ENCODE results near the gene HDAC4. TPM values are rescaled to one million over a fixed set of nuclear protein-coding genes. Genes with fewer than 3 reads are reported as not detected.
A peak's percentile ranks its signal among the peaks of the same experiment; 100 is the strongest.

The HDAC4 gene
- total RNA-seq, 2 donors from 2014 or later, result 22.3 to 48.6 TPM

- no peak overlapping the region for H3K4me3 Mint-ChIP-seq
Observed at GRCh38 chr2:239119346-239120126, 281.3 kb downstream of the HDAC4 start.

GRCh38 chr2:239118675-239119211, 282.1 kb downstream of the HDAC4 start:
- ATAC-seq, result peak; percentile 56 to 68
- Mint-ChIP-seq H3K36me3 (no peaks in the 10 kb centered on the region), H3K27me3 (peaks cover 0 to 4% of the 10 kb centered on the region in 2 donors), H3K27ac (no peak overlapping the region), H3K4me3 (no peak overlapping the region), H3K4me1 (ENCODE audit: low read depth in 2 of 2) (peaks cover 25 to 29% of the 10 kb centered on the region in 2 donors), H3K9me3 (no peaks in the 10 kb centered on the region)
- DNase-seq (ENCODE audit: low spot score), result no peak

More at GRCh38 chr2:239119346-239120126, 281.3 kb downstream of the HDAC4 start:
- Mint-ChIP-seq H3K27ac (no peak overlapping the region), H3K9me3 (no peaks in the 10 kb centered on the region), H3K27me3 (peaks cover 0 to 4% of the 10 kb centered on the region in 2 donors), H3K36me3 (no peaks in the 10 kb centered on the region), H3K4me1 (ENCODE audit: low read depth in 2 of 2) (peaks cover 25 to 29% of the 10 kb centered on the region in 2 donors)
- DNase-seq (ENCODE audit: low spot score), result no peak
- no peak for ATAC-seq

GRCh38 chr2:239118264-239118663, 282.6 kb downstream of the HDAC4 start:
- Mint-ChIP-seq H3K36me3 (no peaks in the 10 kb centered on the region), H3K4me3 (no peak overlapping the region), H3K9me3 (no peaks in the 10 kb centered on the region), H3K27me3 (peaks cover 0 to 4% of the 10 kb centered on the region in 2 donors), H3K27ac (no peak overlapping the region), H3K4me1 (ENCODE audit: low read depth in 2 of 2) (peaks cover 25 to 29% of the 10 kb centered on the region in 2 donors)
- DNase-seq (ENCODE audit: low spot score) (no peak), ATAC-seq (no peak)

- H3K36me3 Mint-ChIP-seq, result no peaks in the 10 kb centered on the region
Observed at GRCh38 chr2:239117831-239118230, 283.0 kb downstream of the HDAC4 start.

GRCh38 chr2:239116456-239117246, 284.2 kb downstream of the HDAC4 start:
- DNase-seq (ENCODE audit: low spot score) (no peak), ATAC-seq (no peak)
- H3K9me3 Mint-ChIP-seq, result no peaks in the 10 kb centered on the region
- H3K27ac Mint-ChIP-seq, result no peak overlapping the region
- H3K27me3 Mint-ChIP-seq, result peaks cover 0 to 4% of the 10 kb centered on the region in 2 donors
- H3K4me1 Mint-ChIP-seq (ENCODE audit: low read depth in 2 of 2), result peaks cover 25 to 27% of the 10 kb centered on the region in 2 donors
- H3K36me3 Mint-ChIP-seq, result no peaks in the 10 kb centered on the region
- no peak overlapping the region for H3K4me3 Mint-ChIP-seq

More at GRCh38 chr2:239117831-239118230, 283.0 kb downstream of the HDAC4 start:
- no peak overlapping the region for H3K27ac Mint-ChIP-seq
- H3K4me3 Mint-ChIP-seq, result no peak overlapping the region
- H3K27me3 Mint-ChIP-seq, result peaks cover 0 to 4% of the 10 kb centered on the region in 2 donors
- no peak for ATAC-seq
- no peaks in the 10 kb centered on the region for H3K9me3 Mint-ChIP-seq
- no peak for DNase-seq (ENCODE audit: low spot score)
- H3K4me1 Mint-ChIP-seq (ENCODE audit: low read depth in 2 of 2), result peaks cover 25 to 29% of the 10 kb centered on the region in 2 donors

GRCh38 chr2:239115616-239116015, 285.2 kb downstream of the HDAC4 start:
- H3K36me3 Mint-ChIP-seq, result no peaks in the 10 kb centered on the region
- peaks cover 25 to 27% of the 10 kb centered on the region in 2 donors for H3K4me1 Mint-ChIP-seq (ENCODE audit: low read depth in 2 of 2)
- no peak overlapping the region for H3K4me3 Mint-ChIP-seq
- no peak for DNase-seq (ENCODE audit: low spot score)
- H3K9me3 Mint-ChIP-seq, result no peaks in the 10 kb centered on the region
- no peak for ATAC-seq
- peaks cover 0 to 4% of the 10 kb centered on the region in 2 donors for H3K27me3 Mint-ChIP-seq
- no peak overlapping the region for H3K27ac Mint-ChIP-seq

GRCh38 chr2:239114616-239115265, 286.1 kb downstream of the HDAC4 start:
- Mint-ChIP-seq H3K36me3 (peaks cover 4% of the 10 kb centered on the region), H3K4me3 (no peak overlapping the region), H3K27me3 (no peaks in the 10 kb centered on the region), H3K4me1 (ENCODE audit: low read depth in 2 of 2) (peaks cover 19 to 23% of the 10 kb centered on the region in 2 donors), H3K9me3 (no peaks in the 10 kb centered on the region), H3K27ac (no peak overlapping the region)
- ATAC-seq (no peak), DNase-seq (ENCODE audit: low spot score) (no peak)

GRCh38 chr2:239114119-239114581, 286.7 kb downstream of the HDAC4 start:
- peaks cover 4% of the 10 kb centered on the region for H3K36me3 Mint-ChIP-seq
- DNase-seq (ENCODE audit: low spot score) (no peak), ATAC-seq (no peak)
- no peak overlapping the region for H3K4me3 Mint-ChIP-seq
- H3K4me1 Mint-ChIP-seq (ENCODE audit: low read depth in 2 of 2), result peaks cover 17 to 22% of the 10 kb centered on the region in 2 donors
- no peaks in the 10 kb centered on the region for H3K9me3 Mint-ChIP-seq
- no peak overlapping the region for H3K27ac Mint-ChIP-seq
- H3K27me3 Mint-ChIP-seq, result no peaks in the 10 kb centered on the region

GRCh38 chr2:239113615-239114014, 287.2 kb downstream of the HDAC4 start:
- peaks cover 11 to 17% of the 10 kb centered on the region in 2 donors for H3K4me1 Mint-ChIP-seq (ENCODE audit: low read depth in 2 of 2)

GRCh38 chr2:239113171-239113570, 287.6 kb downstream of the HDAC4 start:
- no peak for ATAC-seq
- no peaks in the 10 kb centered on the region for H3K9me3 Mint-ChIP-seq
- H3K4me3 Mint-ChIP-seq, result no peak overlapping the region
- H3K36me3 Mint-ChIP-seq, result peaks cover 4% of the 10 kb centered on the region
- no peaks in the 10 kb centered on the region for H3K27me3 Mint-ChIP-seq
- H3K27ac Mint-ChIP-seq, result no peak overlapping the region
- DNase-seq (ENCODE audit: low spot score), result no peak
- peaks cover 11 to 12% of the 10 kb centered on the region in 2 donors for H3K4me1 Mint-ChIP-seq (ENCODE audit: low read depth in 2 of 2)

More at GRCh38 chr2:239113615-239114014, 287.2 kb downstream of the HDAC4 start:
- DNase-seq (ENCODE audit: low spot score) (no peak), ATAC-seq (no peak)
- Mint-ChIP-seq H3K9me3 (no peaks in the 10 kb centered on the region), H3K4me3 (no peak overlapping the region), H3K36me3 (peaks cover 4% of the 10 kb centered on the region), H3K27me3 (no peaks in the 10 kb centered on the region), H3K27ac (no peak overlapping the region)

- Mint-ChIP-seq H3K4me1 (ENCODE audit: low read depth in 2 of 2) (peaks cover 9% of the 10 kb centered on the region in 2 donors), H3K27me3 (no peaks in the 10 kb centered on the region), H3K9me3 (no peaks in the 10 kb centered on the region), H3K36me3 (peaks cover 4% of the 10 kb centered on the region), H3K27ac (no peak overlapping the region), H3K4me3 (no peak overlapping the region)
- DNase-seq (ENCODE audit: low spot score), result no peak
- no peak for ATAC-seq
Observed at GRCh38 chr2:239112127-239112774, 288.6 kb downstream of the HDAC4 start.

GRCh38 chr2:239111401-239112100, 289.3 kb downstream of the HDAC4 start:
- DNase-seq (ENCODE audit: low spot score), result no peak
- H3K27ac Mint-ChIP-seq, result no peak overlapping the region
- no peaks in the 10 kb centered on the region for H3K9me3 Mint-ChIP-seq
- peaks cover 2 to 6% of the 10 kb centered on the region in 2 donors for H3K4me1 Mint-ChIP-seq (ENCODE audit: low read depth in 2 of 2)
- no peak overlapping the region for H3K4me3 Mint-ChIP-seq
- peaks cover 4% of the 10 kb centered on the region for H3K36me3 Mint-ChIP-seq
- no peaks in the 10 kb centered on the region for H3K27me3 Mint-ChIP-seq
- ATAC-seq, result no peak
